GM10266 (cell line): ENCODE results near the gene TSPAN32.

Source experiments
- DNase-seq: peaks from one replicate; pipeline ENCODE4 v3.0.0; 2012; ENCODE audit errors: extremely low spot score
- CTCF ChIP-seq: IDR thresholded peaks from 2 replicates; pipeline ENCODE4 v1.5.1; 2012; ENCODE audit warnings: mild to moderate bottlenecking, low read depth; ENCODE audit not compliant: control insufficient read depth, insufficient read depth; ENCODE audit errors: missing control alignments

The TSPAN32 gene

GRCh38 chr11:2259897-2260451, 41.8 kb upstream of the TSPAN32 start:
- no peak for TF ChIP-seq CTCF
- no peak for DNase-seq

GRCh38 chr11:2260491-2261364, 41.1 kb upstream of the TSPAN32 start:
- TF ChIP-seq CTCF = no peak
- no peak for DNase-seq

GRCh38 chr11:2261436-2262230, 40.2 kb upstream of the TSPAN32 start:
- no peak for DNase-seq
- TF ChIP-seq CTCF = no peak

GRCh38 chr11:2262301-2263070, 39.3 kb upstream of the TSPAN32 start:
- TF ChIP-seq CTCF = no peak
- no peak for DNase-seq

- no peak for TF ChIP-seq CTCF
- no peak for DNase-seq
Measured at GRCh38 chr11:2263071-2263565, 38.7 kb upstream of the TSPAN32 start.

GRCh38 chr11:2263724-2264360, 38.0 kb upstream of the TSPAN32 start:
- DNase-seq = no peak

More at GRCh38 chr11:2263724-2264360, 38.0 kb upstream of the TSPAN32 start:
- no peak for TF ChIP-seq CTCF
